AG04449 (cell line): ENCODE results near the gene GLB1L3.
"Not testable (repeated sequence)": the region's sequence is repeated elsewhere in the genome, so short reads cannot be mapped to it uniquely, and the experiment has no call there.

ENCODE experiments used
- CTCF ChIA-PET: fragments of 350-600 bp; formaldehyde crosslinking; extraction: SDS; loops from one replicate; lab custom pipeline; 2021; ENCODE audit warnings: antibody characterized with exemption; lab: Yijun Ruan, JAX
- POLR2A ChIA-PET: fragments of 400-600, 350-600 bp; formaldehyde crosslinking; extraction: SDS; loops from one replicate; lab custom pipeline; 2020; ENCODE audit warnings: antibody characterized with exemption, inconsistent platforms; lab: Yijun Ruan, JAX
- DNase-seq: peaks from one replicate; pipeline ENCODE4 v3.0.0-alpha.2; 2010; ENCODE audit warnings: low read depth, low spot score
- H3K4me3 ChIP-seq: 2 replicates; pipeline ENCODE4 v1.5.1; 2011; ENCODE audit warnings: low read depth, mild to moderate bottlenecking, control low read depth, low read length
- CTCF ChIP-seq: IDR thresholded peaks from one replicate; pipeline ENCODE4 v1.5.1; 2011; ENCODE audit warnings: mild to moderate bottlenecking, moderate library complexity, low read length, control low read depth, inconsistent platforms; ENCODE audit not compliant: insufficient read depth; ENCODE audit errors: missing control alignments

Gene GLB1L3

GRCh38 chr11:134312223-134312622, 36.0 kb downstream of the GLB1L3 start:
- DNase-seq, result no peak
- POLR2A ChIA-PET, result no interaction called here
- CTCF ChIA-PET, result no interaction called here
- no peak for TF ChIP-seq CTCF
- H3K4me3 ChIP-seq, result no peak overlapping the region

GRCh38 chr11:134312807-134313206, 36.6 kb downstream of the GLB1L3 start:
- DNase-seq, result no peak
- no peak overlapping the region for H3K4me3 ChIP-seq
- CTCF ChIA-PET, result no interaction called here
- POLR2A ChIA-PET, result no interaction called here
- TF ChIP-seq CTCF, result no peak

- ChIA-PET POLR2A (no interaction called here), CTCF (no interaction called here)
- DNase-seq, result no peak
- H3K4me3 ChIP-seq, result no peak overlapping the region
- no peak for TF ChIP-seq CTCF
These were observed 37.2 kb downstream of the GLB1L3 start for GRCh38 chr11:134313379-134313778.

GRCh38 chr11:134313821-134314607, 37.8 kb downstream of the GLB1L3 start:
- POLR2A ChIA-PET, result no interaction called here
- DNase-seq, result no peak
- CTCF ChIA-PET, result no interaction called here
- H3K4me3 ChIP-seq, result no peak overlapping the region
- no peak for TF ChIP-seq CTCF

- ChIA-PET POLR2A (no interaction called here), CTCF (no interaction called here)
- H3K4me3 ChIP-seq, result no peak overlapping the region
- no peak for DNase-seq
- no peak for TF ChIP-seq CTCF
These were observed 40.9 kb downstream of the GLB1L3 start for GRCh38 chr11:134317103-134317502.

GRCh38 chr11:134321373-134321772, 45.2 kb downstream of the GLB1L3 start:
- DNase-seq, H3K4me3 ChIP-seq, CTCF ChIA-PET, POLR2A ChIA-PET: not testable (repeated sequence)

- ChIA-PET POLR2A (no interaction called here), CTCF (no interaction called here)
- no peak for DNase-seq
- TF ChIP-seq CTCF, result no peak
- no peak overlapping the region for H3K4me3 ChIP-seq
These were observed 46.4 kb downstream of the GLB1L3 start for GRCh38 chr11:134322553-134322952.
